ENCODE data around the gene MIEF2.
"Not testable (repeated sequence)": the region's sequence is repeated elsewhere in the genome, so short reads cannot be mapped to it uniquely, and the experiment has no call there.

MIEF2 gene, protein sequence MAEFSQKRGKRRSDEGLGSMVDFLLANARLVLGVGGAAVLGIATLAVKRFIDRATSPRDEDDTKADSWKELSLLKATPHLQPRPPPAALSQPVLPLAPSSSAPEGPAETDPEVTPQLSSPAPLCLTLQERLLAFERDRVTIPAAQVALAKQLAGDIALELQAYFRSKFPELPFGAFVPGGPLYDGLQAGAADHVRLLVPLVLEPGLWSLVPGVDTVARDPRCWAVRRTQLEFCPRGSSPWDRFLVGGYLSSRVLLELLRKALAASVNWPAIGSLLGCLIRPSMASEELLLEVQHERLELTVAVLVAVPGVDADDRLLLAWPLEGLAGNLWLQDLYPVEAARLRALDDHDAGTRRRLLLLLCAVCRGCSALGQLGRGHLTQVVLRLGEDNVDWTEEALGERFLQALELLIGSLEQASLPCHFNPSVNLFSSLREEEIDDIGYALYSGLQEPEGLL

DNA sequence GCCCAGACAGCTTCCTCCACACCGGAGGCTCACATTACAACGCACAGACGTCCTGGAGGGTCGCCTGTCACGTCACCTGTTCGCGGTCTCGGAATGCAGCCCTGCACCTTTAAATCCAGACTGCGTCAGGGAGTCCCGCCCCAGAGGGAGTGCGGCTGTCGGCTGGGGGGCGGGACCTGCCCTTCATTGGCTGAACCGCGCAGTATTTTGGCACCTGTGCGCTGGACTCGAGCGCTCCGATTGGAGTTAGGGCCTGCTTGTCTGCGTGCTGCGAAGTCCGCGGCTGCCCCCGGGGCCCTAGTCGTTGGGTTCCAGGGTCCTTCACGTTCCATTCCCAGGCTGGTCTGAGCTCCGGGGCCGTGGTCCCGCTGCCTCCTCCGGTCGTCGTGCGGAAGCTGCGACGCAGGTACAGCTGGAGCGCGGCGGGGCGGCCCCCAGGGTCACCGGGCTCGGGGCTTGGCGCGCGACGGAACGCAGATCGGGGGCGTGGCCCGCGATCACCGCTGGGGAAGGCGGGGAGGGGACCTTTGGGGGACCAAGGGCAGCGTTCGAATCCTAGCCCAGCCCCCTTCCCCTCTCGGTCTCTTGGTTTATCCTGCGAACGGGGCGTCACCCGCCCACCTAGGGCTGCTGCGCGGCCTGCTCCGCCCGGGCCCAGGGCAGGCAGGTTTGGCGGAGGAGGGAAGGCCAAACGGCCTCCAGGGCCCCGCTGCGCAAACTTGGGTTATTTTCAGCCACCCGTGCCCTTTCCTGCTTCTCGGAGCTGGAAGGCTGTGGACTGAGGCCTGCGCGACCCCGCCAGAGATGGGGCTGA is at the start of gene MIEF2:
Gene MIEF2 (plus strand): TSS at position 331 of the 814 bp plus-strand sequence. CDS start 2,059 bp downstream, outside the sequence.
- peak within 1 kb of the TSS; percentile 66 for H3K27ac ChIP-seq
- peaks cover 47% of the 10 kb centered on the region for H3K4me1 ChIP-seq
- H3K4me3 ChIP-seq: peak within 1 kb of the TSS; percentile 84
- peaks cover 43% of the 10 kb centered on the region for H3K36me3 ChIP-seq
- TF ChIP-seq Cebpa-rat (IDR thresholded peaks at IDR 0.05): no peak
- H4K20me1 ChIP-seq: peaks cover 46% of the 10 kb centered on the region
- peak within 1 kb of the TSS; percentile 98 for H3K4me2 ChIP-seq
- H3K9me3 ChIP-seq: no peaks in the 10 kb centered on the region
- peak within 1 kb of the TSS; percentile 86 for H3K9ac ChIP-seq
- no peaks in the 10 kb centered on the region for H3K27me3 ChIP-seq

DNA sequence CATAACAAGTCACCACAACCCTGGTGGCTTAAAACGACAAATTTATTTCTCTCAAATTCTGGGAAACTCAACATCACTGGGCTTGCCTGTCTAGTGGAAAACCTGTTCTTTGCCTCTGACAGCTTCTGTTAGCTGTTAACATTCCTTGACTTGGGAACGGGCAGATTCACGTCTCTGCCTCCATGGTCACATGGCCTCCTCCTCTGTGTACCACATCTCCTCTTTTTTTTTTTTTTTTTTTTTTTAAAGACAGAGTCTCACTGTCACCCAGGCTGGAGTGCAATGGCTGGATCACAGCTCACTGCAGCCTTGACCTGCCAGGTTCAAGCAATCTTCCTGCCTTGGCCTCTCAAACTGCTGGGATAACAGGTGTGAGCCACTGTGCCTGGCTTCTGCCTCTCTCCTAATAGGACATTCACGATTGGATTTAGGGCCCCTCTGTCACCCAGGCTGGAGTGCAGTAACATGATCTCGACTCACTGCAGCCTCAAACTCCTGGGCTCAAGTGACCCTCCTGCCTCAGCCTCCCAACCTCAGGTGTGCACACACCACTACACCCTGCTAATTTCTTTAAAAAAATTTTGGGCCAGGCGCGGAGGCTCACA is 46.7 kb upstream of the MIEF2 start:
- H3K27me3 ChIP-seq: no peaks in the 10 kb centered on the region
- no peak overlapping the region for H3K9ac ChIP-seq
- no peak overlapping the region for H3K27ac ChIP-seq
- H4K20me1 ChIP-seq: peaks cover 24% of the 10 kb centered on the region
- TF ChIP-seq Cebpa-rat (IDR thresholded peaks at IDR 0.05): no peak
- H3K36me3 ChIP-seq: peaks cover 37% of the 10 kb centered on the region
- H3K4me3 ChIP-seq: no peak overlapping the region
- H3K4me1 ChIP-seq: no peaks in the 10 kb centered on the region
- no peaks in the 10 kb centered on the region for H3K9me3 ChIP-seq
- H3K4me2 ChIP-seq: no peak overlapping the region

DNA sequence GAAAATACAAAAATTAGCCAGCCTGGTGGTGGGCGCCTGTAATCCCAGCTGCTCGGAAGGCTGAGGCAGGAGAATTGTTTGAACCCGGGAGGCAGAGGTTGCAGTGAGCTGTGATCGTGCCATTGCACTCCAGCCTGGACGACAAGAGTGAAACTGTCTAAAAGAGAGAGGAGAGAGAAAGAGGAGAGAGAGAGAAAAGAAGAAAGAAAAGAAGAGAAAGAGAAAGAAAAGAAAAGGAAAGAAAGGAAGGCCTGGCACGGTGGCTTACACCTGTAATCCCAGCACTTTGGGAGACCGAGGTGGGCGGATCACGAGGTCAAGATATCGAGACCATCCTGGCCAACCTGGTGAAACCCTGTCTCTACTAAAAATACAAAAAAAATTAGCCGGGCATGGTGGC is 43.6 kb upstream of the MIEF2 start:
- peaks cover 16% of the 10 kb centered on the region for H3K4me1 ChIP-seq
- H4K20me1 ChIP-seq, H3K27ac ChIP-seq, H3K9me3 ChIP-seq, H3K4me3 ChIP-seq, H3K9ac ChIP-seq, H3K4me2 ChIP-seq, H3K27me3 ChIP-seq, H3K36me3 ChIP-seq: not testable (repeated sequence)

DNA sequence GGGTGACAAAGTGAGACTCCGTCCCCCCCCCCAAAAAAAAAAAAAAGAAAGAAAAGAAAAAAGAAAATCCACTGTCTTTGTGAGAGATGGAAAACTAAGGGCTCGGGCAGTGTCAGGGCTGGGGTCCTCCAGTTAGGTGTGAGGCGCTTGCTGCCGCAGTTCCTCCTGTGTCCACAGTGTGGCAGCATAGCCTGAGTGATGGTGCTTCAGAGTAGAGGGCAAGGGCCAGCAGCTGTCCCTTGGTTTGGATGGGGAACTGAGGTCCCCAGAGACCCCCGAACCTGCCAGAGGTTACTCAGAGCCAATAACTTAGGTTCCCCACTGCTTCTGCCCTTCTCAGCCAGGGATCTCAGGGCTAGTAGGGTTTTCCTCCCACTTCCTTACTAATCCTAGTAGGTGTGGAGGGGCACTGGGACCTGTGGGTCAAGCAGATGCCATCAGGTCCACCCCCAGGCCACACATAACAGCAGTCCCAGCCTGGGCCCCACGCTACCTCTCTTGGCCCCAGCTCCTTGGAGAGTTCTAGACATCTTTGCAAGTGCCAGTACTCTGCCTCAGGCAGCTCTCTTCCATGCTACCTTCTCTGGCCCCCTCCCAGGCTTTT is 42.9 kb upstream of the MIEF2 start:
- H3K27me3 ChIP-seq: no peaks in the 10 kb centered on the region
- H3K4me3 ChIP-seq: no peak overlapping the region
- no peaks in the 10 kb centered on the region for H3K9me3 ChIP-seq
- TF ChIP-seq Cebpa-rat (IDR thresholded peaks at IDR 0.05): no peak
- no peaks in the 10 kb centered on the region for H4K20me1 ChIP-seq
- peaks cover 16% of the 10 kb centered on the region for H3K4me1 ChIP-seq
- H3K27ac ChIP-seq: peak overlapping the region; percentile 23; the same call in 1 of the 2 replicates
- H3K4me2 ChIP-seq: no peak overlapping the region
- H3K9ac ChIP-seq: no peak overlapping the region
- H3K36me3 ChIP-seq: 0 out of 2 replicates have a peak, but pooled peaks cover 2% of the 10 kb centered on the region

DNA sequence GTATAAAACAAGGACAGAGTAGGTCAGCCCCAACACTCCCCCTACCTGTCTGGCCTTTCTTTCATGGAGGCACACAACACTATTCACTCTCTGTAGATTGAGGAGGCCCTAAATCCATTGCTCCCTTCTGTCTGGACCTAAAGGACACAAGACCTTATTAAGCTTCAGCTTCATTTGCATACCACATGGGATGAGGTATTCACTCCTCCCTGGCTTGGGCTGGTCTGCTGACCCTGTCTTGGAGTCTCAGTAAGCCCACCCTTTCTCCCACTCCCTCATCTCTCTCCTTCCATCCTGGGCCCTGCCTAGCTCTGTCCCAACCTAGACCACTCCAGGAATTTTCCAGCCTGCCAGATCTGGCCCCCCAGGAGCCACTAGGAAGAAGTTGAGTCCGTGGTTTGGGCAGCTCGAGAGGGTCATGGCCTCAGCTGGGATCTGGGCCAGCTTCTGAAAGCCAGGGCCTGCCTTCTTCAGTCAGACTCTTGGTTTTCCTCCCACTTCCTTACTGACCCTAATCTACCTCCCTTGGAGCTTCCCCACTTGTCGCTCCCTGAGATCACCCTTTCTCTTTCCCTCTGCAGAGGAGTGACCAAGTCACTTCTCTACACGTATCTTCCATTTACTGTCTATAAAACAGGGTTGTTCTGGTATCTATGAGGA is 41.6 kb upstream of the MIEF2 start:
- H3K36me3 ChIP-seq: no peaks in the 10 kb centered on the region
- H3K27me3 ChIP-seq: no peaks in the 10 kb centered on the region
- H3K4me3 ChIP-seq: no peak overlapping the region
- H3K9me3 ChIP-seq: no peaks in the 10 kb centered on the region
- peaks cover 16% of the 10 kb centered on the region for H3K4me1 ChIP-seq
- no peak overlapping the region for H3K4me2 ChIP-seq
- no peak overlapping the region for H3K27ac ChIP-seq
- TF ChIP-seq Cebpa-rat (IDR thresholded peaks at IDR 0.05): no peak
- H4K20me1 ChIP-seq: no peaks in the 10 kb centered on the region
- no peak overlapping the region for H3K9ac ChIP-seq

DNA sequence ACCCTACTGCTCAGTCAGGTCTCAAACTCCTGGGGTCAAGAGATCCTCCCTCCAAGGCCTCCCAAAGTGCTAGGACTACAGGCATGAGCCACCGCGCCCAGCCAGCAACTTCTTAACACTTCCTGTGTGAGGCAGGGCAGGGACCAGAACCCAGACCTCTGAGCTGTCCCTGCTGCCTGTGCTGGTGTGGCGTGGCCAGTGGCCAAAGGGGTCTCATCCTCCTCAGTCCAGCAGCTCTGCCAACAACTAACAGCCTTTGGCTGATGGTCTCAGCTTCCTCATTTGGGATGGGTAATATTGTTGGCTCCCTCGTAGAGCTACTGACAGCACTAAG is 36.4 kb upstream of the MIEF2 start:
- Histone ChIP-seq H3K4me3 (no peak overlapping the region), H3K9me3 (no peaks in the 10 kb centered on the region), H3K4me1 (peaks cover 48% of the 10 kb centered on the region), H3K27ac (no peak overlapping the region), H3K36me3 (no peaks in the 10 kb centered on the region), H3K9ac (no peak overlapping the region), H4K20me1 (peaks cover 32% of the 10 kb centered on the region), H3K27me3 (no peaks in the 10 kb centered on the region), H3K4me2 (no peak overlapping the region)
- no peak for TF ChIP-seq Cebpa-rat (IDR thresholded peaks at IDR 0.05)

DNA sequence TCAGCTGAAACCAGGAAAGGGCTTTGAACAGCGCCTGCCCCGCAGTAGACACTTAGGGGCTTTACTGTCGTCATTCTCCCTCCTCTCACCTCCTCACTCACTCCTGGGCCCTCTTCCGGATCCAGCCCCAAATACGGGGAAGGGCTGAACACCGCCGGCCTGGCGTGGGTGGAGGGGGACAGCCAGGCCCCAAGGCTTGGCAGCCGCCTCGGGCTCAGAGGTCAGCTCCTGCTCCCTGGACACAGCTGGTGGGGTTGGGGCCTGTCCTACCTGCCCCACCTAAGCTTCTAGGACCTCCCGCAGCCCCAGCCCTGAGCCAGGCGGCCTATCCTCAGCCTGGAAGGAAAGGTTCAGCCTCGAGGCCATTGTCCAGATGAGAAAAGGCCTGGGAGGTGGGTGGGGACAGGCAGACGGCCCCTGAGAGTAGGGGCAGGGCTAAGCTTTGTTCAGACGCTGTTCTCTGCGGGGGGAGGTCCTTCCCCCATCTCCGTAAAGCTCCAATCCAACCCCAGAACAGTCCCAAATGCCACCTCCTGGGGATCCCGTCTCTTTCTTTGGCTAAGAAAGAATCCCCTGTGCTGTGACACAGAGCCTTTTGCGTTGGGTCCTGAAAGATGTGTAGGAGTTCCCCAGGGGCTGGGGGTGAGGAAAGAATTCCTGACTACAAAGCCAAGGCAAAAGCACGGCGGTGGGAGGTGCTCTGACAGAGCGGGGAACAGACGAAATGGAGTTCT is 35.9 kb upstream of the MIEF2 start:
- Histone ChIP-seq H3K27ac (peak overlapping the region; percentile 68), H3K9ac (peak overlapping the region; percentile 69; the same call in 1 of the 2 replicates), H3K4me3 (peak overlapping the region; percentile 84), H3K4me1 (peaks cover 48% of the 10 kb centered on the region), H4K20me1 (peaks cover 37% of the 10 kb centered on the region), H3K4me2 (peak overlapping the region; percentile 92), H3K9me3 (no peaks in the 10 kb centered on the region), H3K36me3 (no peaks in the 10 kb centered on the region), H3K27me3 (no peaks in the 10 kb centered on the region)
- no peak for TF ChIP-seq Cebpa-rat (IDR thresholded peaks at IDR 0.05)

DNA sequence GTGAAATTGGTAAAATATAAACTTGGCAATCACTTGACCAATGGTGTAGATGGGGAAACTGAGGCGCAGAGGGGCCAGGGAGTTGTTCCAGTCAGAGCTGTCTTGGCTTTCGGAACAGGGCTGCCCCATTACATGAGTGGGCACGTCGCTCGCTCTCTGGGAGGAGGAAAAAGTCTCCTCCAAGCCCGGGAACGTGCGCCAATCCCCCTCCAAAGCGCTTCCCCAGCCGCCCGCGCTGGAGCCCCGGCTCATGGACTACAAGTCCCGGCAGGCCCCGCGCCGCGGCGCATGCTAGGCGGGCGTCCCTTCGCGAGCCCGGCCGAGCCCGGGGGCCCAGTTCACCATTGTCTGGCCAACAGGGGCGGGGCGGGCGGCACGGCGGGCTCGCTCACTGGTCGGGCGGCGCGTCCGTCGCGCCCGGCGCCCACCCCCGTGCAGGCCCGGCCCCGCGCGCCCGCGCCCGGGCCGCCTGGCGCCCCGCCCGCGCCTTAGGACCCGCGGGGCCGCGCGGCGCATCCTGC is 35.3 kb upstream of the MIEF2 start, which contains the start of gene LLGL1:
Gene LLGL1 (plus strand): TSS at position 515 of the 521 bp plus-strand sequence. CDS start 48 bp downstream, outside the sequence.
- peak within 1 kb of the TSS; percentile 79 for H3K27ac ChIP-seq
- H4K20me1 ChIP-seq: peaks cover 43% of the 10 kb centered on the region
- H3K4me2 ChIP-seq: peak within 1 kb of the TSS; percentile 97
- H3K4me1 ChIP-seq: peaks cover 48% of the 10 kb centered on the region
- no peaks in the 10 kb centered on the region for H3K36me3 ChIP-seq
- peak within 1 kb of the TSS; percentile 89 for H3K9ac ChIP-seq
- H3K4me3 ChIP-seq: peak within 1 kb of the TSS; percentile 84
- no peaks in the 10 kb centered on the region for H3K9me3 ChIP-seq
- TF ChIP-seq Cebpa-rat (IDR thresholded peaks at IDR 0.05): no peak
- H3K27me3 ChIP-seq: no peaks in the 10 kb centered on the region

Measured in BLaER1 (cell line).